Activated T-helper 1 cell treated with anti-CD3 and anti-CD28 coated beads, Interleukin-2, amount 50 U/mL, for 16 hours (primary cell): ENCODE data around the gene OPA3.

ENCODE experiments used
- DNase-seq, 2 donors: peaks; one replicate each; pipeline ENCODE4 v3.0.0-alpha.2; 2020; ENCODE audit warnings: low read depth in 1 of 2, low spot score in 1 of 2

Gene OPA3

GRCh38 chr19:45483033-45483432 lies 101.6 kb downstream of the OPA3 start:
- no peak for DNase-seq

GRCh38 chr19:45478454-45479238 lies 106.0 kb downstream of the OPA3 start:
- DNase-seq: peak; percentile 79 to 83

- DNase-seq: no peak
These were observed 106.7 kb downstream of the OPA3 start for GRCh38 chr19:45477713-45478453.
